Erythroblast (primary cell): Measurements from ENCODE around the gene GTF2F2.

Experiments
- GATA1 ChIP-seq: IDR thresholded peaks from 2 replicates; pipeline ENCODE4 v1.6.1; 2011; ENCODE audit warnings: low read depth, mild to moderate bottlenecking, control low read depth, low read length, moderate library complexity
- POLR2A ChIP-seq: IDR thresholded peaks from 2 replicates; pipeline ENCODE4 v1.6.1; 2011; ENCODE audit warnings: mild to moderate bottlenecking, low read length

- TF ChIP-seq POLR2A (no peak), GATA1 (no peak)
Measured at GRCh38 chr13:45215392-45216077, 95.2 kb downstream of the GTF2F2 start.
